HG03558 (cell line): ENCODE measurements around the gene VTCN1.
"Not testable (repeated sequence)": the region's sequence is repeated elsewhere in the genome, so short reads cannot be mapped to it uniquely, and the experiment has no call there.

Experiments used
- ATAC-seq: cut with Tn5 transposase; IDR thresholded peaks from one replicate; pipeline ENCODE4 v1.9.1; 2021; ENCODE audit warnings: moderate number of reproducible peaks; ENCODE audit not compliant: unreplicated experiment; ENCODE audit errors: extremely low read depth

Gene VTCN1

DNA sequence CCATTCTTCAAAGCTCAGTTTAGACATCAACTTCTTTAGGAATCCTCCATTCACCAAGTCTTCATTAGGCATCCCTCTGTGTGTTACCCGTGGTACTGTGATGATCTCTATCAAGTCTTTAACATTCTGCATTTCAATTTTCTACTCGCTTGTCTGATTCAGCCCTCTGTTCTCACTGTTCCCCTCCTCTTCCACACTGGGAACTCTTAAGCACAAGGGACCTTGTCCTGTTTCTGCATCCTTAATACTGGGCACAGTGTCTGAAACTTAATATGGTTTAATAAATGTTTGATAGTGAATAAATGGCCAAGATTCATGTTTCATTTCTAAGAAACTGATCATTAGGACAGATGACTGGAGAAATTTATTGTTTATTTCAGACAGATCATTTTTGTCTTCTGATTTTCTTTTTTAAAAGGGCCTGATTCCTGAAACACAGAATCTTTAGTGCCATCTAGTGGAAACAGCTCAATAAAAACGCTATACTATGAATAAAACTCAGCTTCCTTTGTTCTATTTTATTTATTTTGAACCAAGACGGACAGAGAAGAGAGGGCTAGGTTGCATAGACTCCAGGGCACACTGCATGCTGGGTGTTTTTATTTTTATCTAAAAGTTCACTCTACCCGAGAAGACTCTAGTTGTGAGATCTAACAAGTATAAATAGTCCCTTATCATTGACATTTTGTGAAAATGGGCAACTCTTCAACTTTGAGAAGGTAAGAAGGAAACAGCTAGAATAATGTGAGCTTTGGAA, 82.2 kb downstream of the VTCN1 start:
- no peak for ATAC-seq

DNA sequence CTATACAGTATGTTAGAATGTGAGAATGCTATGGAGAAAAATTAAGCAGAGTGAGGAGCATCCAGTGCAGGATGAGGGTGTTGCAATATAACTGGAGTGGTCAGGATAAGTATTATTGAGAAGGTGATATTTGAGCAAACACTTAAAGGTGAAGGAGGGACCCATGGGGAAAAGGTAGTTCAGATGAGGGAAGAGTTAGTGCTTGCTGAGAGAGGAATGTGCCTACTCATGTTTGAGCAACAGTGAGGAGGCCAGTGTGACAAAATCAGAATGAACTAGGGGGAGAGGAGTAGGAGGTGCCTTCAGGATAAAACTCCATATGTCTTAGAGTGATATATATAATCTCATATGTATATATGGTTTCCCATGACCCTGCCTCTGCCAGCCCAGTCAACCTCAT, 82.9 kb downstream of the VTCN1 start:
- no peak for ATAC-seq

DNA sequence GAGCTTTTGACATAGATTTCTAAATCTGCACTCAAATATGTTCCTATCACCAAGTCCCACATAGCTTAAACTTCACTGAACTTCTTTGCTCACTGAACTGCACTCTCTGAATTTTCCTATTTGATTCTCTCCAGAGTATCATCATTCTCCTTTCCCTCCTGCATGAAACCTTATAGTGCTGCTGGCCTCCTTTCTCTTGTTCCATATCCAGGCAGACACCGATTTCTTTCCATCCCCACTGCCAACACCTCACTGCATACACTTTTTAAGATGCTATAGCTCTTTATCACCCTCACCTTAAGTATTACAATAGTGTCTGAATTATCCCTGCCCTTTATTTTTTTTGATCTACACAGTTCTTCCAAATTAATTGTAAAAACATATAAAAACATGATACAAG, 86.1 kb downstream of the VTCN1 start:
- ATAC-seq = no peak

DNA sequence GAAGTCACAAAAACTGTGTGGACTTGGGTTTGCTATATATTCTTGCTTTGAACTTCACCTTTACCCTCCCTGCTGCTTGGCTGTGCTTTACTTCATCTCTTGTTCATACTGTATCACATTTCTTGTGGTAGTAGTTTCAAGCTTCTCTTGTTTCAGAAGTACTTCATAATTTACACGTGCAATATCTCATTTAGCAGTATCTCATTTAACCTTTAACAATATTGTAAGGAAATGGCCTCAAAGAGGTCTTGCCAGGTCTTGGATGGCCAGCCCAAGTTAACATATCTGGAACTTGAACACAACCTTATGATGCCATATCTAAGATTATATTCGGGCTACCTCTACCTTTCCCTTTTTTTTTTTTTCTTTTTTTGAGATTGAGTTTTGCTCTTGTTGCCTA, 87.5 kb downstream of the VTCN1 start:
- no peak for ATAC-seq

GRCh38 chr1:117122330-117123025, 88.2 kb downstream of the VTCN1 start:
- ATAC-seq = no peak

- ATAC-seq = peak; percentile 80
Observed at GRCh38 chr1:117121589-117122329, 89.0 kb downstream of the VTCN1 start, which contains the start of gene TRIM45. TSS of gene TRIM45 (minus strand) at chr1:117121749. CDS start at chr1:117121201, 548 bp downstream.

GRCh38 chr1:117120774-117121588, 89.7 kb downstream of the VTCN1 start:
- ATAC-seq = no peak

- ATAC-seq = not testable (repeated sequence)
Observed at GRCh38 chr1:117119144-117119543, 91.6 kb downstream of the VTCN1 start.

DNA sequence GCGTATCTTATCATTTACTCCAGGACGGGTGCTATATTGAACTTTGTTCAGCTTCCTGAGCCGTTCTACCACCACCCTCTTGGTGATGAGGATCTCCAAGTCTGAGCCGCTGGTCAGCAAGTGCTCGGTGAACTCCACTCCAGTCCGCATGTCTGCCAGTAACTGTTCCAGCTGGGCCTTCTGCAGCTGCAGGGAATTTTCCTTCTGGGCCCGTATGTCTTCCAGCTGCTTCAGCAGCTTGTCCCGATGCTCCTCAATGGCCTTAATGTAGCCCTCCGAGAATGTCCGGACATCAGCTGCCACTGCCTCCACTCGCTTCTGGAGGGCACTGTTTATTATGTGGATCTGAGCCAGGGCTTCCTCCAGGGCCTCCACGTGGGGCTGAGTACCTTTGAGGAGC, 92.6 kb downstream of the VTCN1 start:
- no peak for ATAC-seq

- ATAC-seq = no peak
Observed at GRCh38 chr1:117117697-117118096, 93.0 kb downstream of the VTCN1 start.

DNA sequence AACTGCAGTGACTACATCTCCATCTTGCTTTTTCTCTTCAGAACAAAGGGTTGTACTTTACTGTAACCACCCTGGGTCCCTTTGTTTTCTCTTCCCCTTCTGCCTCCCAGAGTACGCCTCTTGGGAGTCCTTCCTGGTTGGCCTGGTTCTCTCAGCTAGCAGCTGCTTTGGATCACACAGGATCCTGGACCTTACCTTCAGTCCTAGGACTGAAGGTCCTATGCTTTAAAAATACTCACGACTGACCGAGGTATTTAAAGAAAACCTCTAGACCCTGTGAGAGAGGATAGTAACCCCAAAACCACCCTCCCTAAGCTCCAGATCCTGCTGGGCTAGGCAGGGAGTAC, 94.0 kb downstream of the VTCN1 start:
- ATAC-seq = no peak

- ATAC-seq = no peak
Observed at GRCh38 chr1:117116090-117116783, 94.5 kb downstream of the VTCN1 start.

DNA sequence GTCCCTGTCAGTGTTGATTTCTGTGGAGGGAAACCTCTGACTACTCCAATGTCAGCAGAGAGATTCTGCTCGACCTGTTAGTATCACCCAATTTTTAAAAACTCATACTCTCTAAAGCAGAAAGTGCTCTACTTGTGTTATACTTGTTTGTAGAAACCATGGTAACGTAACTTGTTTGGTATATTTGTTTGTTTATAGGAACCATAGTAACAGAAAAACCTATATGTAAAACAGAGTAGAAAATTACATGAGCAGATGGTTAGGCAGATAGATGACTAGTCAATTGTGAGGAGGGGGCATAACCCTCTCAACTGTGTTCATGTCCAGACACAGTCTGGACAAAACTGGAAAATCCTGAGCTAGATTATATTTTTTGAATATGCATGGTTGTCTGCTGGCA, 95.8 kb downstream of the VTCN1 start:
- ATAC-seq = no peak

GRCh38 chr1:117113199-117113598, 97.5 kb downstream of the VTCN1 start:
- no peak for ATAC-seq

- no peak for ATAC-seq
Observed at GRCh38 chr1:117112047-117112717, 98.5 kb downstream of the VTCN1 start.

GRCh38 chr1:117110774-117111173, 100.0 kb downstream of the VTCN1 start:
- no peak for ATAC-seq

DNA sequence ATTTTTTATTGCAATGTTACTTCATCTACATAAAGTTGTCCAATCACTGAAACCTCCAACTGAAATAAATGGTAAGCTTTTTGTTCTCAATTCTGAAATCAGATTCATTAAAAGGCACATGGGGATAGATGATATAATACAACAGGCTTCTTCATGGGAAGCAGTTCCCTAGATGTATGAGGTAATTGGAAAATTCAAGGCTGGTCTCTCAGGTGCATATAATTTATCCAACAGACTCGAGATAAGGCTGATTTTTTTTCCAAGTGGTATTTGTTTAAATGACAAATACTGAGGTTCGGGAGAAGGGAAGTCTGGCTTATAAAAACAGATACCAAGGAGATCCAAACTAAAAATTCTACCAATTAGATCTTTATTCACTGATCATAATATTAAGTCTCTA, 103.4 kb downstream of the VTCN1 start:
- no peak for ATAC-seq

DNA sequence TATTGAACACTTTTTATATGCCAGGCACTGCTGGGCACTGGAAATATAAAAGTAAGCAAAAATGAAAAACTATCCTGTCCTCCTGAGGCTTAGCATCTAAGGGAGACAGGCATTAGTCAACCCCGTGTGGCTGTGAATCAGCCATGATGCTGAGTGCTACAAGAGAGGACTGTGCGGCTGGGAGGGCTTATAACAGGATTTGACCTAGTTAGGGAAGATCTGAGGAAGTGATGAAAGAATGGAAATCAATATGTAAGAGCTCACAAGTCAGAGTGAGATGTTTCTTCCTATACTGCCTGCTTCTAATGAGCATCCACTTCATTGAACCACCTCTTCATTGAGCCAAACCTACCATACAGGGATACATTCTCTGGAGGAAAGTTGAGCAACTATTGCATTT, 104.2 kb downstream of the VTCN1 start:
- no peak for ATAC-seq

- no peak for ATAC-seq
Observed at GRCh38 chr1:117105722-117106121, 105.0 kb downstream of the VTCN1 start.
